Measurements from ENCODE around the gene NFE2L3. TPM values are rescaled to one million over a fixed set of nuclear protein-coding genes. Genes with fewer than 3 reads are reported as not detected.
"Not testable (repeated sequence)": the region's sequence is repeated elsewhere in the genome, so short reads cannot be mapped to it uniquely, and the experiment has no call there.

NFE2L3 gene
- total RNA-seq, 1 donor, result 1.4 TPM

DNA sequence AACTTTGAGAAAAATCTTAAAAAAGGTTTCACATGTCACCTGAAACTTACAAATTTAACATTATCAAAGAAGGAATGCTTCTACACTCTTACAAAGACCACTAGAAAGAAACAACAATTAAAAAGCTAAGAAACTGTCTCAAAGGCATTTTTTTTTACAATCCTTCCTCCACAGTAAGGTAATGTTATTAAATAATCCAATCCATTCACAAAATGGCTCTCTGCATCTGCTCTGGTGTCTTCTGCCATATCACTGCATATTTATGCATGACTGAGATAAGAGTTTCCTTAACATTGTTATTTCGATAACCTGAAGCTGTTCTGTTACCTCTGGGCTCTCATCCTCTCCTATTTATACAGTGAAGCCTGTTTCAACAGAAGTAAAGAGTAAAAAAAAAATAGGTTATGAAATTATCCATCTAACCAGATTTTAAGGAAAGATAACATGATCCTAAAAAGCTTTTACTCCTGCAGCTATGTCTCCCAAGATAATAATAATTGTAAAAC is 40.0 kb downstream of the NFE2L3 start:
- Histone ChIP-seq H3K9me3 (ENCODE audit: low read depth, low read length) (no peaks in the 10 kb centered on the region), H4K20me1 (ENCODE audit: insufficient read depth, low read length) (peaks cover 71% of the 10 kb centered on the region), H3K36me3 (ENCODE audit: insufficient read depth, low read length) (peaks cover 97% of the 10 kb centered on the region), H2AFZ (ENCODE audit: low read length) (no peak overlapping the region), H3K27me3 (ENCODE audit: insufficient read depth, low read length) (no peaks in the 10 kb centered on the region), H3K4me3 (ENCODE audit: insufficient read depth, low read length) (no peak overlapping the region), H3K4me2 (ENCODE audit: insufficient read depth, low read length) (no peak overlapping the region), H3K4me1 (ENCODE audit: insufficient read depth, low read length) (peaks cover 14% of the 10 kb centered on the region), H3K27ac (ENCODE audit: low read depth, low read length) (no peak overlapping the region), H3K79me2 (ENCODE audit: insufficient read depth, low read length) (peaks cover 46% of the 10 kb centered on the region)
- DNase-seq (ENCODE audit: insufficient read length, low spot score, missing footprints), result no peak
- TF ChIP-seq, protein P1, sequence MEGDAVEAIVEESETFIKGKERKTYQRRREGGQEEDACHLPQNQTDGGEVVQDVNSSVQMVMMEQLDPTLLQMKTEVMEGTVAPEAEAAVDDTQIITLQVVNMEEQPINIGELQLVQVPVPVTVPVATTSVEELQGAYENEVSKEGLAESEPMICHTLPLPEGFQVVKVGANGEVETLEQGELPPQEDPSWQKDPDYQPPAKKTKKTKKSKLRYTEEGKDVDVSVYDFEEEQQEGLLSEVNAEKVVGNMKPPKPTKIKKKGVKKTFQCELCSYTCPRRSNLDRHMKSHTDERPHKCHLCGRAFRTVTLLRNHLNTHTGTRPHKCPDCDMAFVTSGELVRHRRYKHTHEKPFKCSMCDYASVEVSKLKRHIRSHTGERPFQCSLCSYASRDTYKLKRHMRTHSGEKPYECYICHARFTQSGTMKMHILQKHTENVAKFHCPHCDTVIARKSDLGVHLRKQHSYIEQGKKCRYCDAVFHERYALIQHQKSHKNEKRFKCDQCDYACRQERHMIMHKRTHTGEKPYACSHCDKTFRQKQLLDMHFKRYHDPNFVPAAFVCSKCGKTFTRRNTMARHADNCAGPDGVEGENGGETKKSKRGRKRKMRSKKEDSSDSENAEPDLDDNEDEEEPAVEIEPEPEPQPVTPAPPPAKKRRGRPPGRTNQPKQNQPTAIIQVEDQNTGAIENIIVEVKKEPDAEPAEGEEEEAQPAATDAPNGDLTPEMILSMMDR (IDR thresholded peaks at IDR 0.05; ENCODE audit: extremely low read depth, low read depth, low read length), result no peak

- no peak for DNase-seq (ENCODE audit: insufficient read length, low spot score, missing footprints)
- H4K20me1 ChIP-seq (ENCODE audit: insufficient read depth, low read length), result peaks cover 71% of the 10 kb centered on the region
- H3K4me2 ChIP-seq (ENCODE audit: insufficient read depth, low read length), result no peak overlapping the region
- H3K79me2 ChIP-seq (ENCODE audit: insufficient read depth, low read length), result peaks cover 52% of the 10 kb centered on the region
- H3K9me3 ChIP-seq (ENCODE audit: low read depth, low read length), result no peaks in the 10 kb centered on the region
- no peak overlapping the region for H2AFZ ChIP-seq (ENCODE audit: low read length)
- peaks cover 98% of the 10 kb centered on the region for H3K36me3 ChIP-seq (ENCODE audit: insufficient read depth, low read length)
- H3K4me3 ChIP-seq (ENCODE audit: insufficient read depth, low read length), result no peak overlapping the region
- no peak overlapping the region for H3K27ac ChIP-seq (ENCODE audit: low read depth, low read length)
- H3K27me3 ChIP-seq (ENCODE audit: insufficient read depth, low read length), result no peaks in the 10 kb centered on the region
- peaks cover 19% of the 10 kb centered on the region for H3K4me1 ChIP-seq (ENCODE audit: insufficient read depth, low read length)
- TF ChIP-seq, protein P1 (IDR thresholded peaks at IDR 0.05; ENCODE audit: extremely low read depth, low read depth, low read length), result no peak
Observed at GRCh38 chr7:26192485-26193087, 40.6 kb downstream of the NFE2L3 start.

- H4K20me1 ChIP-seq (ENCODE audit: insufficient read depth, low read length), result peaks cover 71% of the 10 kb centered on the region
- H3K27me3 ChIP-seq (ENCODE audit: insufficient read depth, low read length), result no peaks in the 10 kb centered on the region
- peaks cover 21% of the 10 kb centered on the region for H3K4me1 ChIP-seq (ENCODE audit: insufficient read depth, low read length)
- no peaks in the 10 kb centered on the region for H3K9me3 ChIP-seq (ENCODE audit: low read depth, low read length)
- TF ChIP-seq, protein P1 (IDR thresholded peaks at IDR 0.05; ENCODE audit: extremely low read depth, low read depth, low read length), result no peak
- H3K4me2 ChIP-seq (ENCODE audit: insufficient read depth, low read length), result no peak overlapping the region
- H3K27ac ChIP-seq (ENCODE audit: low read depth, low read length), result no peak overlapping the region
- DNase-seq (ENCODE audit: insufficient read length, low spot score, missing footprints), result no peak
- peaks cover 61% of the 10 kb centered on the region for H3K79me2 ChIP-seq (ENCODE audit: insufficient read depth, low read length)
- H3K4me3 ChIP-seq (ENCODE audit: insufficient read depth, low read length), result no peak overlapping the region
- peaks cover 92% of the 10 kb centered on the region for H3K36me3 ChIP-seq (ENCODE audit: insufficient read depth, low read length)
- H2AFZ ChIP-seq (ENCODE audit: low read length), result no peak overlapping the region
Observed at GRCh38 chr7:26193432-26194207, 41.6 kb downstream of the NFE2L3 start.

- H3K27me3 ChIP-seq (ENCODE audit: insufficient read depth, low read length); H3K9me3 ChIP-seq (ENCODE audit: low read depth, low read length); H2AFZ ChIP-seq (ENCODE audit: low read length); DNase-seq (ENCODE audit: insufficient read length, low spot score, missing footprints); H3K4me3 ChIP-seq (ENCODE audit: insufficient read depth, low read length); H3K27ac ChIP-seq (ENCODE audit: low read depth, low read length); H3K4me2 ChIP-seq (ENCODE audit: insufficient read depth, low read length): not testable (repeated sequence)
- Histone ChIP-seq H3K79me2 (ENCODE audit: insufficient read depth, low read length) (peaks cover 73% of the 10 kb centered on the region), H3K36me3 (ENCODE audit: insufficient read depth, low read length) (peaks cover 84% of the 10 kb centered on the region), H3K4me1 (ENCODE audit: insufficient read depth, low read length) (peaks cover 21% of the 10 kb centered on the region), H4K20me1 (ENCODE audit: insufficient read depth, low read length) (peaks cover 81% of the 10 kb centered on the region)
Observed at GRCh38 chr7:26194764-26195163, 42.8 kb downstream of the NFE2L3 start.
